Body of pancreas (tissue), 4 donors: Measurements from ENCODE around the gene ZNF516. TPM values are rescaled to one million over a fixed set of nuclear protein-coding genes. Genes with fewer than 3 reads are reported as not detected.

Experiments used
- ATAC-seq: fragments of 150-250 bp; one replicate; pipeline ENCODE4 v1.9.1; 2016
- DNase-seq, 4 donors: peaks; one replicate each; pipeline ENCODE4 v3.0.0-alpha.2; 2019
- H3K27ac ChIP-seq, 4 donors: fragments of 200-600 bp; sonication (generic); 1 replicate in 3 of 4; 2 replicates in 1 of 4; pipeline versions ENCODE4 v1.5.1 to v1.6.1; 2016 to 2019; ENCODE audit warnings: mild to moderate bottlenecking in 1 of 4, mixed read lengths in 1 of 4, moderate library complexity in 1 of 4
- H3K27me3 ChIP-seq, 2 donors: fragments of 200-600 bp; sonication (generic); one replicate each; pipeline ENCODE4 v1.6.0; 2016; ENCODE audit warnings: mild to moderate bottlenecking in 1 of 2
- H3K36me3 ChIP-seq, 2 donors: fragments of 200-600 bp; sonication (generic); replicated peaks in 1 of 2; 2 replicates each; pipeline ENCODE4 v1.5.1; 2016; ENCODE audit warnings: low read depth in 2 of 2; ENCODE audit not compliant: insufficient read depth in 1 of 2
- H3K4me1 ChIP-seq: fragments of 200-600 bp; sonication (generic); one replicate; pipeline ENCODE4 v1.6.0; 2016
- H3K4me3 ChIP-seq, 2 donors: fragments of 200-600 bp; sonication (generic); 1 replicate in 1 of 2; 2 replicates in 1 of 2; pipeline ENCODE4 v1.5.1; 2016 to 2019
- H3K9me3 ChIP-seq, 3 donors: fragments of 200-600 bp; sonication (generic); 1 replicate in 2 of 3; 2 replicates in 1 of 3; pipeline ENCODE4 v1.5.1; 2016
- CTCF ChIP-seq, 7 experiments: fragments of 450-650 bp in 4 of 7; fragments of 200-600 bp in 3 of 7; sonication (generic) in 3 of 7; IDR thresholded peaks; one replicate each; pipeline ENCODE4 v1.5.1; 2016 to 2019; ENCODE audit warnings: antibody characterized with exemption in 7 of 7
- POLR2A ChIP-seq, 3 donors: fragments of 450-650 bp; IDR thresholded peaks; one replicate each; pipeline ENCODE4 v1.6.1; 2016; ENCODE audit warnings: antibody characterized with exemption in 3 of 3, mild to moderate bottlenecking in 2 of 3
- WGBS, 2 donors: methylation state at CpG; one replicate each; pipeline ENCODE4 v1.1.5; 2017; 5-methylcytosine and 5-hydroxymethylcytosine counted together
- intact Hi-C: fragments of 100-400 bp; cut with DNase I; formaldehyde crosslinking; loops from one replicate; pipeline ENCODE4 v1.15.1; 2023
- total RNA-seq, 2 donors: library from RNA; depleted of rRNA; stranded (reverse); fragments of >200 nt; gene quantifications; one replicate each; pipeline ENCODE4 v1.1.0, GENCODE V29; 2016

ZNF516 gene
- total RNA-seq, 2 donors from 2014 or later = 13.5 to 16.5 TPM

DNA sequence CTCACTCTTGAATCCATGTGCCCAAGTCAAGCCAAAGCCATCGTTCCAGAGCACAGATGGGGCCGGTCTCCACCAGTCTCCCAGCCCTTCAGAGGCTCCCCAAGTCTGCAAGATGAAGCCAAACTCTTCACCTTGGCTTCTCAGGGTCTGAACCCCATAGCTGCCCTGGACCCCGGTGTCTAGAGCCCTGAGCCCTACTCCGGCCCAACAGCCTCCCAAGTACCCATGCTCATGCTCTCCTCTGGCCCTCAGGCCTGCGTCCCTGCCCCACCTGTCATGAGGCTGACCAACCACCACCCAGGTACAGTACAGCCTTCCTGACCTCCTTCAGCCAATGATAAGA lies 46.0 kb downstream of the ZNF516 start:
- H3K4me3 ChIP-seq = no peak overlapping the region
- TF ChIP-seq POLR2A (IDR thresholded peaks at IDR 0.05) (no peak), CTCF (IDR thresholded peaks at IDR 0.05) (no peak)
- no peaks in the 10 kb centered on the region for H3K27me3 ChIP-seq
- 93 to 95% methylated on average over 5 of the region's 5 CpGs for WGBS, 2 donors
- intact Hi-C loops = no loop called here
- H3K27ac ChIP-seq = no peak overlapping the region
- peaks cover 53% of the 10 kb centered on the region for H3K4me1 ChIP-seq
- H3K9me3 ChIP-seq = no peaks in the 10 kb centered on the region
- ATAC-seq (no peak), DNase-seq (no peak)
- H3K36me3 ChIP-seq = no peaks in the 10 kb centered on the region

DNA sequence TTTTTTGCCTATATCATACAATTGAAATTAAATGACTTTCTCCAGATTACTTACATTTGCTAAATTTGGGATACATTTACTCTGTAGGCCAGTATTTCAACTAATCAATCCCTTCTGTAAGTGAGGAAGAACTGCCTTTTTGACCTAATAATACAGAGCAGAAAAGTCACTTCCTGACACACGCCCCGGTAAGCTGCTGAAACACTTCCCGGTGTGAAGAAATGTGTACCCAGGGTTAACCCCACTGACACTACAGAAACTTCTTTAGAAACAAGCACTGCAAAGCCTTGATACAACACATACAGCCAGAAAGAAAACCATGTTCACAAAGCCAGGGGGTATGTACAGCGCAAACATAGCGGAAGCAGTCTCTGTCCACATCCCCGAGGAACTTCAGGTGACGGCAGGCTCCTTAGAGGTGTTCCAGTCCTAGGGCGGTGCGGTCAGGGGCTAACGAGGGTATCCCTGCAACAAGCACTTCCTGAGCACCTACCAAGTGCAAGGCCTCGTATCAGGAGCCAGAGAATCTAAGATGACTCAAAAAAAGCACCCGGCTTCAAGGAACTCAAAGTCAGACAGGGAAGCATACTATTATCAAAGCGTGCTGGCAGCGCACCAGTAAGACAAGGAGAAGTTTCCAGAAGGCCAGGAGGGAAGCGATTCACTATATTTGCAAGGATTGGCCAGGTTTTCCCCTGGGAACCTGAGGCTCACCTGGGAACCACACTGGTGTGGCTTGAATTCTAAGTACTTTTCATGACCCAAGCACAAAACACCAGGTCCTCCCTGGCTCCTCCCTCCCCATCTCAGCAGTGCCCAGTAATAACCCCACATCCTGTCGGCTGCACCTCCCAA lies 46.6 kb downstream of the ZNF516 start:
- Histone ChIP-seq H3K36me3 (no peaks in the 10 kb centered on the region), H3K9me3 (no peaks in the 10 kb centered on the region), H3K27ac (peak overlapping the region in 2 of 4 donors; percentile 16 to 17), H3K27me3 (no peaks in the 10 kb centered on the region), H3K4me1 (peaks cover 48% of the 10 kb centered on the region), H3K4me3 (no peak overlapping the region)
- TF ChIP-seq POLR2A (IDR thresholded peaks at IDR 0.05) (no peak), CTCF (IDR thresholded peaks at IDR 0.05) (no peak)
- ATAC-seq = no peak
- intact Hi-C loops = no loop called here
- no peak for DNase-seq
- WGBS, 2 donors = 79 to 85% methylated on average over 16 of the region's 16 CpGs

DNA sequence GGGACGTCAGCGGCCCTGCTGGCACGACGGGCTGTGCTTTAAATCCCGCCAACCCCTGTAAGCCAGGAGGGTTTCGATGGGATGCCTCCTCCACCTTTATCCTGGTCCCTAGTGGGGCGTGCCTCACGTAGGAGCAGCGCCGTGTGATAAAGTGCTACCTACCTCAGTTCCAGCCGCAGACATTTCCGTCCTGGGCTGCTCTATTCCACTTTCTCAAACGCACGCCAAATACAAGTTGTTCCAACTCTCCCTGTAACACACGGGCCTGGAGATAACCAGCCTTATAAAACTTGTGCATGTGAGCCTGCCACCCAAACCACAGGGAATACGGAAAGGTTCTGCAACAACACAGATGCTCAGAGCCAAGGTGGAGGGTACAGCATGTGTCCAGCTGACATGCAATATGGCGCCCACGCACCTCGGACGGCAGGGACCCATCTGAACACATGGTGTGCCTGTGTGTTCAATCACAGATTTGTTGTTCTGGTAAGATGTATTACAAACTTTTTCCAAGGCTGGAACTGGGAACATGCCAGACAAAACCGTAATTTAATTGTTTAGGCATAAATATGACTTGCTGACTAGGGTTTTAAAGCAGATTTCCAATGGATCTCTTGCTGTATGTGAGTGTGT lies 47.7 kb downstream of the ZNF516 start:
- DNase-seq = no peak
- Histone ChIP-seq H3K9me3 (no peaks in the 10 kb centered on the region), H3K27me3 (no peaks in the 10 kb centered on the region), H3K27ac (no peak overlapping the region), H3K4me1 (peaks cover 40% of the 10 kb centered on the region), H3K4me3 (no peak overlapping the region), H3K36me3 (peaks cover 0 to under 1% of the 10 kb centered on the region in 2 donors)
- intact Hi-C loops = no loop called here
- no peak for ATAC-seq
- TF ChIP-seq POLR2A (IDR thresholded peaks at IDR 0.05) (no peak), CTCF (IDR thresholded peaks at IDR 0.05) (no peak)
- 83 to 91% methylated on average over 17 to 21 of the region's 21 CpGs for WGBS, 2 donors

DNA sequence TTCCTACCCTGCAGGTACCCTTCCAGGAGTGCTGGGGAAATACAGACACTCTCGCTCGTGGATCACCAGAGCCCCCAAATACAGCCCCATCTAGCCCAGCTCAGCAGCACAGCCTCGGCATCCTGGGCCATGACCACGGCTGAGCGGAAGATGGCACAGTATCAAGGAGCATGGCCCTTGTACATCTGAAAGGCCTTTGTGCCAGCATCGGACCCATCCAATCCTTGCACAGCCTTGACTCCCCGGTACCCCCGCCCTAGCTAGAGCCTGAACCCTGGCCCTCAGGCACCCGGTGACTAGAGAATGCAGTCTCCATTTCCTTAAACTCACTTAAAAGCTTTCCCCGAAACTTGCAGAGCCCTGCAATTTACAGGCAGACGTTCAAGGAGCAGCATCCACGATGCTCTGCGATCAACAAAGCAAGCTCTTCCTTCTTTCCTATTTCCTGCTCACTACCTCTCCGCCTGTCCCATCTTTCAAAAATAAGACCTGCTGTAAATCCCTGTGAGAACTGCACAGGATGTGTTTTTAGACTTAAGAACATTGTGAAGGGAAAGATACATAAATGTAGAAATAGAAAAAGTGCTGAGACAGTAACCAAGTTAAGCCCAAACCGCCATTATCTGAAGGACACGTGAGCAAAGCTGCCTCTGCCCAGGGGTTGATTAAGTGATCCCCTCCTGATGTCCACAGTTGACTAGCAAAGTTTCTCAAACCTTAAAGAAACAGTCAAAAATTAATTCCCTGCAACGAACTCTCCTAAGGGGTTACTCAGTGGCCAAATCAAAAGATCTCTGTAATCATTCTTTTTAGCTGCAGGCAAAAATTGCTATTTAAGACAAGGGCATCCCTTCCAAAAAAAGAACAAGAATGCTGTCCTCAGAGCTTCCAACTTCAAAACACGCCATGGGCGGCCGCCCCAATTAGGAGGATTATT lies 48.5 kb downstream of the ZNF516 start:
- Histone ChIP-seq H3K36me3 (peaks cover 0 to 6% of the 10 kb centered on the region in 2 donors), H3K4me3 (no peak overlapping the region), H3K27me3 (no peaks in the 10 kb centered on the region), H3K4me1 (peaks cover 32% of the 10 kb centered on the region), H3K27ac (no peak overlapping the region), H3K9me3 (no peaks in the 10 kb centered on the region)
- intact Hi-C loops = no loop called here
- no peak for TF ChIP-seq POLR2A (IDR thresholded peaks at IDR 0.05)
- no peak for TF ChIP-seq CTCF (IDR thresholded peaks at IDR 0.05)
- 87 to 88% methylated on average over 20 of the region's 20 CpGs for WGBS, 2 donors
- ATAC-seq = no peak
- DNase-seq = no peak
